Suprapubic skin (tissue), 4 donors: ENCODE results near the gene CCDC127.

Experiments
- CTCF ChIP-seq, 2 donors: fragments of 200-600 bp in 1 of 2; fragments of 450-650 bp in 1 of 2; sonication (generic) in 1 of 2; IDR thresholded peaks; one replicate each; pipeline ENCODE4 v1.5.1; 2016 to 2019; ENCODE audit warnings: antibody characterized with exemption in 2 of 2, mild to moderate bottlenecking in 1 of 2, moderate library complexity in 1 of 2
- EP300 ChIP-seq: sonication (generic); formaldehyde crosslinking; IDR thresholded peaks from one replicate; pipeline ENCODE4 v1.6.1; 2017; ENCODE audit warnings: antibody characterized with exemption
- POLR2A ChIP-seq, 2 donors: fragments of 450-650 bp; IDR thresholded peaks; one replicate each; pipeline ENCODE4 v1.6.1; 2017; ENCODE audit warnings: antibody characterized with exemption in 2 of 2, mild to moderate bottlenecking in 2 of 2, moderate library complexity in 2 of 2
- POLR2AphosphoS5 ChIP-seq, 3 donors: sonication (generic); formaldehyde crosslinking; IDR thresholded peaks; one replicate each; pipeline ENCODE4 v1.6.1; 2017; ENCODE audit warnings: antibody characterized with exemption in 3 of 3

GRCh38 chr5:218457-219291 lies 721 bp upstream of the CCDC127 start:
- TF ChIP-seq CTCF (IDR thresholded peaks at IDR 0.05) (no peak), POLR2AphosphoS5 (IDR thresholded peaks at IDR 0.05) (no peak), POLR2A (IDR thresholded peaks at IDR 0.05) (no peak), EP300 (no peak)
